SK-N-SH treated with all-trans-retinoic acid at 6 μM for 48 hours (cell line): Measurements from ENCODE around the gene UGGT2.

Source experiments
- ATAC-seq: fragments of 200-7000 bp; cut with Tn5 transposase; 3 replicates; pipeline ENCODE4 v1.9.1; 2020; ENCODE audit warnings: mild to moderate bottlenecking, moderate library complexity
- ARNTL ChIP-seq: fragments of 450-650 bp; formaldehyde crosslinking; IDR thresholded peaks from 2 replicates; pipeline ENCODE4 v1.5.0; 2020; ENCODE audit warnings: low read depth, mild to moderate bottlenecking, moderate library complexity, borderline replicate concordance
- BACH2 ChIP-seq: fragments of 250-450 bp; sonication (Bioruptor Pico); IDR thresholded peaks from 2 replicates; pipeline ENCODE4 v1.9.0; 2021; ENCODE audit warnings: mild to moderate bottlenecking, borderline replicate concordance
- CSDC2 ChIP-seq: fragments of 250-450 bp; sonication (Bioruptor Pico); IDR thresholded peaks from 2 replicates; pipeline ENCODE4 v1.5.0; 2020; ENCODE audit warnings: mild to moderate bottlenecking, moderate library complexity
- ESRRG ChIP-seq: fragments of 250-450 bp; sonication (Bioruptor Pico); IDR thresholded peaks from 2 replicates; pipeline ENCODE4 v1.6.1; 2021; ENCODE audit warnings: mild to moderate bottlenecking
- GLIS3 ChIP-seq: fragments of 250-450 bp; sonication (Bioruptor Pico); IDR thresholded peaks from 2 replicates; pipeline ENCODE4 v1.5.0; 2020; ENCODE audit warnings: mild to moderate bottlenecking, moderate library complexity
- ISL1 ChIP-seq: fragments of 250-450 bp; sonication (Bioruptor Pico); IDR thresholded peaks from 2 replicates; pipeline ENCODE4 v2.1.2; 2022; ENCODE audit warnings: mild to moderate bottlenecking, moderate library complexity
- OSR1 ChIP-seq: fragments of 250-450 bp; sonication (Bioruptor Pico); IDR thresholded peaks from 2 replicates; pipeline ENCODE4 v1.8.0; 2022; ENCODE audit warnings: moderate library complexity, mild to moderate bottlenecking, inconsistent platforms
- PPARA ChIP-seq: fragments of 250-450 bp; sonication (Bioruptor Pico); IDR thresholded peaks from 2 replicates; pipeline ENCODE4 v1.5.0; 2020; ENCODE audit warnings: mild to moderate bottlenecking, borderline replicate concordance
- SNAI2 ChIP-seq: fragments of 250-450 bp; sonication (Bioruptor Pico); IDR thresholded peaks from 2 replicates; pipeline ENCODE4 v1.5.0; 2020; ENCODE audit warnings: mild to moderate bottlenecking, moderate library complexity
- TCF4 ChIP-seq: fragments of 250-450 bp; sonication (Bioruptor Pico); IDR thresholded peaks from 2 replicates; pipeline ENCODE4 v1.8.0; 2021; ENCODE audit warnings: mild to moderate bottlenecking, moderate library complexity, borderline replicate concordance
- TOX ChIP-seq: fragments of 250-450 bp; sonication (Bioruptor Pico); IDR thresholded peaks from 2 replicates; pipeline ENCODE4 v1.8.0; 2021; ENCODE audit warnings: mild to moderate bottlenecking, moderate library complexity, borderline replicate concordance
- ZC3H10 ChIP-seq: fragments of 250-450 bp; sonication (Bioruptor Pico); IDR thresholded peaks from 2 replicates; pipeline ENCODE4 v1.5.1; 2021; ENCODE audit warnings: mild to moderate bottlenecking, moderate library complexity
- ZFP3 ChIP-seq: fragments of 250-450 bp; sonication (Bioruptor Pico); IDR thresholded peaks from 2 replicates; pipeline ENCODE4 v1.5.0; 2020; ENCODE audit warnings: mild to moderate bottlenecking, moderate library complexity
- ZFP30 ChIP-seq: fragments of 450-650 bp; formaldehyde crosslinking; IDR thresholded peaks from 2 replicates; pipeline ENCODE4 v1.5.0; 2022; ENCODE audit warnings: mild to moderate bottlenecking, moderate library complexity
- ZNF565 ChIP-seq: fragments of 450-650 bp; formaldehyde crosslinking; conservative IDR thresholded peaks from 2 replicates; pipeline ENCODE4 v1.5.0; 2020; ENCODE audit warnings: low read depth, mild to moderate bottlenecking, moderate library complexity
- ZNF70 ChIP-seq: fragments of 450-650 bp; formaldehyde crosslinking; IDR thresholded peaks from 2 replicates; pipeline ENCODE4 v1.5.0; 2020; ENCODE audit warnings: mild to moderate bottlenecking, moderate library complexity
- ZNF8 ChIP-seq: fragments of 450-650 bp; formaldehyde crosslinking; IDR thresholded peaks from 2 replicates; pipeline ENCODE4 v1.5.0; 2020; ENCODE audit warnings: mild to moderate bottlenecking, moderate library complexity
- TF ChIP-seq, protein P1 (sequence below): fragments of 250-450 bp; sonication (Bioruptor Pico); IDR thresholded peaks from 2 replicates; pipeline ENCODE4 v1.8.0; 2020; ENCODE audit warnings: mild to moderate bottlenecking, moderate library complexity, borderline replicate concordance
- TF ChIP-seq, protein P2 (sequence below): fragments of 250-450 bp; sonication (Bioruptor Pico); IDR thresholded peaks from 2 replicates; pipeline ENCODE4 v1.5.0; 2020; ENCODE audit warnings: mild to moderate bottlenecking, moderate library complexity
- TF ChIP-seq, protein P3 (sequence below): fragments of 250-450 bp; sonication (Bioruptor Pico); IDR thresholded peaks from 2 replicates; pipeline ENCODE4 v1.8.0; 2021; ENCODE audit warnings: low read depth, mild to moderate bottlenecking, moderate library complexity, borderline replicate concordance
- TF ChIP-seq, protein P4 (sequence below): fragments of 250-450 bp; sonication (Bioruptor Pico); IDR thresholded peaks from 2 replicates; pipeline ENCODE4 v1.5.1; 2020; ENCODE audit warnings: low read depth, mild to moderate bottlenecking, moderate library complexity

UGGT2 gene

DNA sequence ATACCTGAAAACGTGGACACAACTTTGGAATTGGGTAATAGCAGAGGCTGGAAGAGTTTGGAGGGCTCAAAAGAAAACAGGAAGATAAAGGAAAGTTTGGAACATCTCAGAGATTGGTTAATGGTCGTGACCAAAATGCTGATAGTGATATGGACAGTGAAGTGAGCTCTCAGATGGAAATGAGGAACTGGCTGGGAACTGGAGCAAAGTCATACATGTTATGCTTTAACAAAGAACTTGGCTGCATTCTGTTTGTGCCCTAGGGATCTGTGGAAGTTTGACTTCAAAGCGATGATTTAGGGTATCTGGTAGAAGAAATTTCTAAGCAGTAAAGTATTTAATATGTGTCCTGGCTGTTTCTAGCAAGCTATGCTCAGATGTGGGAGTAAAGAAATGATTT is 240.1 kb downstream of the UGGT2 start:
- TF ChIP-seq, protein P1, sequence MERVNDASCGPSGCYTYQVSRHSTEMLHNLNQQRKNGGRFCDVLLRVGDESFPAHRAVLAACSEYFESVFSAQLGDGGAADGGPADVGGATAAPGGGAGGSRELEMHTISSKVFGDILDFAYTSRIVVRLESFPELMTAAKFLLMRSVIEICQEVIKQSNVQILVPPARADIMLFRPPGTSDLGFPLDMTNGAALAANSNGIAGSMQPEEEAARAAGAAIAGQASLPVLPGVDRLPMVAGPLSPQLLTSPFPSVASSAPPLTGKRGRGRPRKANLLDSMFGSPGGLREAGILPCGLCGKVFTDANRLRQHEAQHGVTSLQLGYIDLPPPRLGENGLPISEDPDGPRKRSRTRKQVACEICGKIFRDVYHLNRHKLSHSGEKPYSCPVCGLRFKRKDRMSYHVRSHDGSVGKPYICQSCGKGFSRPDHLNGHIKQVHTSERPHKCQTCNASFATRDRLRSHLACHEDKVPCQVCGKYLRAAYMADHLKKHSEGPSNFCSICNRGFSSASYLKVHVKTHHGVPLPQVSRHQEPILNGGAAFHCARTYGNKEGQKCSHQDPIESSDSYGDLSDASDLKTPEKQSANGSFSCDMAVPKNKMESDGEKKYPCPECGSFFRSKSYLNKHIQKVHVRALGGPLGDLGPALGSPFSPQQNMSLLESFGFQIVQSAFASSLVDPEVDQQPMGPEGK (CRISPR knock-in tag): no peak
- TF ChIP-seq TOX (CRISPR knock-in tag) (no peak), TCF4 (CRISPR knock-in tag) (no peak), SNAI2 (no peak), ZFP30 (CRISPR knock-in tag) (no peak), ARNTL (no peak)
- TF ChIP-seq, all 23 proteins: peak for 0
- no peak for ATAC-seq

DNA sequence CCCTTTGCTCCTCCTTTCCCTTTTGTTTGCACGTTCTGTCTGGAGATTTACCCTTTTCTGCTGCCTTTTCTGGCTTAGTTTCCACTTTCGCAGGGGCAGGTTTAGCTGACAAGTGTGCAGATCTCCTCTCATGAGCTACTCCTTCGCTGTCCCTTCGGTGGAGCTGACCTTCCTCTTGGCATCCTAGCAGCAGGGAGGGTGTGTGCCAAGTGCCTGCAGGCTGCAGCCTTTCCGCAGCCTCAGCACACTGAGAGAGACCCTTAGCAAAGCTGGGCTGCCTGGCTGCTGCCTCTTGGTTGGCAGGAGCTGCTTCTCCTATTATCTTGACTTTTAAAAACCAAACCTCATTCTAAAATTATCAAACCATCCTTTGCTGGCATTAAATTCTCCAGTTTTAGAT is 243.8 kb downstream of the UGGT2 start:
- ATAC-seq: no peak
- no peak for TF ChIP-seq ISL1
- TF ChIP-seq, protein P2, sequence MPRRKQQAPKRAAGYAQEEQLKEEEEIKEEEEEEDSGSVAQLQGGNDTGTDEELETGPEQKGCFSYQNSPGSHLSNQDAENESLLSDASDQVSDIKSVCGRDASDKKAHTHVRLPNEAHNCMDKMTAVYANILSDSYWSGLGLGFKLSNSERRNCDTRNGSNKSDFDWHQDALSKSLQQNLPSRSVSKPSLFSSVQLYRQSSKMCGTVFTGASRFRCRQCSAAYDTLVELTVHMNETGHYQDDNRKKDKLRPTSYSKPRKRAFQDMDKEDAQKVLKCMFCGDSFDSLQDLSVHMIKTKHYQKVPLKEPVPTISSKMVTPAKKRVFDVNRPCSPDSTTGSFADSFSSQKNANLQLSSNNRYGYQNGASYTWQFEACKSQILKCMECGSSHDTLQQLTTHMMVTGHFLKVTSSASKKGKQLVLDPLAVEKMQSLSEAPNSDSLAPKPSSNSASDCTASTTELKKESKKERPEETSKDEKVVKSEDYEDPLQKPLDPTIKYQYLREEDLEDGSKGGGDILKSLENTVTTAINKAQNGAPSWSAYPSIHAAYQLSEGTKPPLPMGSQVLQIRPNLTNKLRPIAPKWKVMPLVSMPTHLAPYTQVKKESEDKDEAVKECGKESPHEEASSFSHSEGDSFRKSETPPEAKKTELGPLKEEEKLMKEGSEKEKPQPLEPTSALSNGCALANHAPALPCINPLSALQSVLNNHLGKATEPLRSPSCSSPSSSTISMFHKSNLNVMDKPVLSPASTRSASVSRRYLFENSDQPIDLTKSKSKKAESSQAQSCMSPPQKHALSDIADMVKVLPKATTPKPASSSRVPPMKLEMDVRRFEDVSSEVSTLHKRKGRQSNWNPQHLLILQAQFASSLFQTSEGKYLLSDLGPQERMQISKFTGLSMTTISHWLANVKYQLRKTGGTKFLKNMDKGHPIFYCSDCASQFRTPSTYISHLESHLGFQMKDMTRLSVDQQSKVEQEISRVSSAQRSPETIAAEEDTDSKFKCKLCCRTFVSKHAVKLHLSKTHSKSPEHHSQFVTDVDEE (CRISPR knock-in tag): no peak
- no peak for TF ChIP-seq ZC3H10 (CRISPR knock-in tag)
- no peak for TF ChIP-seq TCF4 (CRISPR knock-in tag)
- TF ChIP-seq ZNF8 (CRISPR knock-in tag): no peak
- no peak for TF ChIP-seq GLIS3 (CRISPR knock-in tag)
- TF ChIP-seq ZNF565: no peak
- TF ChIP-seq, protein P1 (CRISPR knock-in tag): no peak
- no peak for TF ChIP-seq BACH2 (CRISPR knock-in tag)
- TF ChIP-seq ARNTL: no peak
- TF ChIP-seq ZFP3: no peak
- TF ChIP-seq TOX (CRISPR knock-in tag): no peak
- TF ChIP-seq, protein P3, sequence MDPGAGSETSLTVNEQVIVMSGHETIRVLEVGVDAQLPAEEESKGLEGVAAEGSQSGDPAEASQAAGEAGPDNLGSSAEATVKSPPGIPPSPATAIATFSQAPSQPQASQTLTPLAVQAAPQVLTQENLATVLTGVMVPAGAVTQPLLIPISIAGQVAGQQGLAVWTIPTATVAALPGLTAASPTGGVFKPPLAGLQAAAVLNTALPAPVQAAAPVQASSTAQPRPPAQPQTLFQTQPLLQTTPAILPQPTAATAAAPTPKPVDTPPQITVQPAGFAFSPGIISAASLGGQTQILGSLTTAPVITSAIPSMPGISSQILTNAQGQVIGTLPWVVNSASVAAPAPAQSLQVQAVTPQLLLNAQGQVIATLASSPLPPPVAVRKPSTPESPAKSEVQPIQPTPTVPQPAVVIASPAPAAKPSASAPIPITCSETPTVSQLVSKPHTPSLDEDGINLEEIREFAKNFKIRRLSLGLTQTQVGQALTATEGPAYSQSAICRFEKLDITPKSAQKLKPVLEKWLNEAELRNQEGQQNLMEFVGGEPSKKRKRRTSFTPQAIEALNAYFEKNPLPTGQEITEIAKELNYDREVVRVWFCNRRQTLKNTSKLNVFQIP (CRISPR knock-in tag): no peak
- no peak for TF ChIP-seq ZNF70
- TF ChIP-seq CSDC2 (CRISPR knock-in tag): no peak

DNA sequence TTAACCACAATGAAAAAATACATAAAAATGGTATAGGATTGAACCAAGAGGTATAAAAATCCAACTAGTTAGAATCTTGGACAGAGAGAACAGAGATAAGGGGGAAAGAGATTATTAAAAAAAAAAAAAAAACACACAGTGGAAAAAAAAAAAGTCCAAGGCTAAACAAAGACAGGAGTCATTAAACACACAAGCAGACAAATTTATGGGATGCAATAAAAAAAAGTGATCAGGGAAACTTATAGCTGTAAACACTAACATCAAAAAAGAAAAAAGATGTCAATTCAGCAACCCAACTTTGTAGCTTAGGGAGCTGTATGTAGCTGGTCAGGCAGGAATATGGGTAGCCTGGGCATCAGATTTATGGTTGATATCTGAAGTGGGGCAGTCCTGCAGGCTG is 247.3 kb downstream of the UGGT2 start:
- no peak for TF ChIP-seq TOX (CRISPR knock-in tag)
- no peak for TF ChIP-seq BACH2 (CRISPR knock-in tag)
- ATAC-seq: no peak

DNA sequence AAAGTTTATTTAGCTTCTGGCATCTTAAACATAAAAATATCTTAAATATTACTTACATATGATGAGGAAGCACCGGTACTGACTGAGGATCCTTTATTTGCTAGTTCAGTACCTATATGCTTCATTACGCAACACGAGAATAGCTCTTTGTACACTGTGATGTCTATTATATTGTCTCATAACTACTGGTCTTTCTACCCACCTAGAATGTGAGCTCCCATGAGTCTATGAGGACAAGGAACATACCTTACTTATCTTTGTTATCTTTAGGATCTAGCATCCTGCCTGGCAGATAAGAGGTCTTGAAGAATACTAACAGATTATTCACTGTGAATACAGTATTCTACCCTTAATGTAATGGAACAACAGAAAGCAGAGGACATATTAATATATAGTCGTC is 251.4 kb downstream of the UGGT2 start:
- ATAC-seq: no peak
- no peak for TF ChIP-seq ZNF8 (CRISPR knock-in tag)
- TF ChIP-seq CSDC2 (CRISPR knock-in tag): no peak
- no peak for TF ChIP-seq ZC3H10 (CRISPR knock-in tag)
- no peak for TF ChIP-seq OSR1 (CRISPR knock-in tag)
- no peak for TF ChIP-seq ESRRG (CRISPR knock-in tag)
- TF ChIP-seq, protein P4, sequence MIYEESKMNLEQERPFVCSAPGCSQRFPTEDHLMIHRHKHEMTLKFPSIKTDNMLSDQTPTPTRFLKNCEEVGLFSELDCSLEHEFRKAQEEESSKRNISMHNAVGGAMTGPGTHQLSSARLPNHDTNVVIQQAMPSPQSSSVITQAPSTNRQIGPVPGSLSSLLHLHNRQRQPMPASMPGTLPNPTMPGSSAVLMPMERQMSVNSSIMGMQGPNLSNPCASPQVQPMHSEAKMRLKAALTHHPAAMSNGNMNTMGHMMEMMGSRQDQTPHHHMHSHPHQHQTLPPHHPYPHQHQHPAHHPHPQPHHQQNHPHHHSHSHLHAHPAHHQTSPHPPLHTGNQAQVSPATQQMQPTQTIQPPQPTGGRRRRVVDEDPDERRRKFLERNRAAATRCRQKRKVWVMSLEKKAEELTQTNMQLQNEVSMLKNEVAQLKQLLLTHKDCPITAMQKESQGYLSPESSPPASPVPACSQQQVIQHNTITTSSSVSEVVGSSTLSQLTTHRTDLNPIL: no peak
- no peak for TF ChIP-seq TOX (CRISPR knock-in tag)
- TF ChIP-seq ZNF565: no peak
- no peak for TF ChIP-seq PPARA (CRISPR knock-in tag)
- TF ChIP-seq SNAI2: no peak
- no peak for TF ChIP-seq ARNTL
- TF ChIP-seq ZFP30 (CRISPR knock-in tag): no peak
- no peak for TF ChIP-seq GLIS3 (CRISPR knock-in tag)
